Keratinocyte (primary cell): ENCODE data around the gene CASP7. TPM values are rescaled to one million over a fixed set of nuclear protein-coding genes. Genes with fewer than 3 reads are reported as not detected.

ENCODE experiments used
- DNase-seq: peaks from one replicate; pipeline ENCODE4 v3.0.0-alpha.2; 2011; ENCODE audit warnings: low read depth, missing footprints, low spot score
- FAIRE-seq: peaks from 2 replicates; lab custom pipeline; 2011; peaks lifted over from hg19 to GRCh38; lab: Jason Lieb, UNC
- H2AFZ ChIP-seq: 2 replicates; pipeline ENCODE4 v1.6.0; 2012; ENCODE audit warnings: low read length, control low read depth, inconsistent platforms; ENCODE audit not compliant: control insufficient read depth
- H3K27ac ChIP-seq: 2 replicates; pipeline ENCODE4 v1.5.1; 2011; ENCODE audit warnings: low read length; ENCODE audit not compliant: control insufficient read depth, insufficient read depth
- H3K27me3 ChIP-seq: 3 replicates; pipeline ENCODE4 v1.6.0; 2011; ENCODE audit warnings: low read length; ENCODE audit not compliant: control insufficient read depth, insufficient read depth; ENCODE audit errors: extremely low read depth
- H3K36me3 ChIP-seq, 2 experiments: 2 replicates in 1 of 2; 3 replicates in 1 of 2; pipeline ENCODE4 v1.5.1; 2011; ENCODE audit warnings: low read length in 2 of 2, mild to moderate bottlenecking in 1 of 2; ENCODE audit not compliant: control insufficient read depth in 2 of 2, insufficient read depth in 2 of 2; ENCODE audit errors: extremely low read depth in 1 of 2
- H3K4me1 ChIP-seq: 3 replicates; pipeline ENCODE4 v1.5.1; 2011; ENCODE audit warnings: low read length; ENCODE audit not compliant: control insufficient read depth, insufficient read depth; ENCODE audit errors: extremely low read depth
- H3K4me2 ChIP-seq: 3 replicates; pipeline ENCODE4 v1.6.0; 2011; ENCODE audit warnings: low read depth, low read length; ENCODE audit not compliant: control insufficient read depth, insufficient read depth; ENCODE audit errors: extremely low read depth
- H3K4me3 ChIP-seq, 3 experiments: fragments of 200-600 bp in 1 of 3; sonication (generic) in 1 of 3; 2 replicates in 2 of 3; 3 replicates in 1 of 3; pipeline ENCODE4 v1.5.1; 2011 to 2016; ENCODE audit warnings: low read length in 3 of 3, mild to moderate bottlenecking in 3 of 3, control low read depth in 2 of 3, inconsistent platforms in 1 of 3, low read depth in 1 of 3, mixed read lengths in 1 of 3, mixed run types in 1 of 3, moderate library complexity in 1 of 3; ENCODE audit not compliant: control insufficient read depth in 2 of 3, insufficient read depth in 2 of 3; ENCODE audit errors: extremely low read depth in 1 of 3
- H3K79me2 ChIP-seq: 2 replicates; pipeline ENCODE4 v1.6.0; 2012; ENCODE audit warnings: low read length; ENCODE audit not compliant: control insufficient read depth, insufficient read depth
- H3K9ac ChIP-seq: 3 replicates; pipeline ENCODE4 v1.6.0; 2011; ENCODE audit warnings: low read length; ENCODE audit not compliant: control insufficient read depth, insufficient read depth; ENCODE audit errors: extremely low read depth
- H3K9me1 ChIP-seq: 3 replicates; pipeline ENCODE4 v1.6.0; 2011; ENCODE audit warnings: low read length; ENCODE audit not compliant: control insufficient read depth, insufficient read depth; ENCODE audit errors: extremely low read depth
- H3K9me3 ChIP-seq: 2 replicates; pipeline ENCODE4 v1.5.1; 2012; ENCODE audit warnings: low read depth, low read length; ENCODE audit not compliant: control insufficient read depth
- H4K20me1 ChIP-seq: 3 replicates; pipeline ENCODE4 v1.6.0; 2011; ENCODE audit warnings: low read length; ENCODE audit not compliant: control insufficient read depth, insufficient read depth; ENCODE audit errors: extremely low read depth
- EZH2 ChIP-seq: IDR thresholded peaks from one replicate; pipeline ENCODE4 v1.6.1; 2012; ENCODE audit warnings: inconsistent platforms, mild to moderate bottlenecking, low read length, moderate library complexity
- dilution Hi-C: fragments of 300-500 bp; cut with MboI; formaldehyde crosslinking; loops from one replicate; pipeline ENCODE4 v1.7.0; 2020; ENCODE audit warnings: low sequenced_read_pairs; ENCODE audit not compliant: extremely low pct_ligation_motif_present
- polyA plus RNA-seq, 5 experiments: library from polyadenylated mRNA; depleted of rRNA in 3 of 5; stranded (reverse) in 3 of 5; stranded (forward) in 1 of 5; unstranded in 1 of 5; fragments of >200 nt; gene quantifications; 1 replicate in 1 of 5; 2 replicates in 3 of 5; 3 replicates in 1 of 5; pipeline versions ENCODE4 v1.2.1 to v1.2.3, GENCODE V29; 2011 to 2012; ENCODE audit warnings: missing spikeins in 2 of 5, low read depth in 1 of 5, low replicate concordance in 1 of 5
- TF ChIP-seq, protein P1 (sequence below), 3 experiments: IDR thresholded peaks in 1 of 3; conservative IDR thresholded peaks in 1 of 3; optimal IDR thresholded peaks in 1 of 3; 2 replicates in 2 of 3; 3 replicates in 1 of 3; pipeline versions ENCODE3 to v1.5.1; 2011; ENCODE audit warnings: low read length in 3 of 3, mild to moderate bottlenecking in 3 of 3, moderate library complexity in 2 of 3, control low read depth in 1 of 3, inconsistent platforms in 1 of 3; ENCODE audit not compliant: insufficient read depth in 2 of 3; ENCODE audit errors: extremely low read depth in 1 of 3

The CASP7 gene
- polyA plus RNA-seq, 1 donor (not counting 4 experiments of a cell fraction or from before 2014, with no cell fraction given) = 23.2 TPM

DNA sequence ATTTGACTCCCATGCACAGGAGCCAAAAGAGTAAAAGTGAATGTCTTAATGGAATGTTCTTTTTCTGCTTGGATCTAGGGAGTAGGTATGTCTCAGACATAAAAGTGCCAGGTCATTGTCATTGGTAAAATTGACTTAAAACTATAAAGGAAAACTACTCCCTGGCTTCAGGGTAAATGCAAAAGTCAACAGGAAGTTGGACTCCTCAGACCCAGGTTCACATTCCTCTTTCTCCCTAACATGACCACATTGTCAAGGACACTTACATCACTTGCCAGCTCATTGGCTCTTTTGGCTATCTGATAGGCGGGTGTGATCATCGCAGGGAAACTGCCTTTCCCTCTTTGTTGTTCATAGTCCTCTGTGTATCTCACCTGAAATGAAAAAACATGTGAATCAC lies 29.5 kb upstream of the CASP7 start:
- no peak overlapping the region for H3K9ac ChIP-seq
- H4K20me1 ChIP-seq = no peaks in the 10 kb centered on the region
- no peaks in the 10 kb centered on the region for H3K79me2 ChIP-seq
- no peak overlapping the region for H3K4me2 ChIP-seq
- H3K27me3 ChIP-seq = no peaks in the 10 kb centered on the region
- DNase-seq (no peak), FAIRE-seq (no peak)
- H3K27ac ChIP-seq = no peak overlapping the region
- H2AFZ ChIP-seq = no peak overlapping the region
- no peaks in the 10 kb centered on the region for H3K4me1 ChIP-seq
- no peak overlapping the region for H3K4me3 ChIP-seq
- TF ChIP-seq, protein P1, sequence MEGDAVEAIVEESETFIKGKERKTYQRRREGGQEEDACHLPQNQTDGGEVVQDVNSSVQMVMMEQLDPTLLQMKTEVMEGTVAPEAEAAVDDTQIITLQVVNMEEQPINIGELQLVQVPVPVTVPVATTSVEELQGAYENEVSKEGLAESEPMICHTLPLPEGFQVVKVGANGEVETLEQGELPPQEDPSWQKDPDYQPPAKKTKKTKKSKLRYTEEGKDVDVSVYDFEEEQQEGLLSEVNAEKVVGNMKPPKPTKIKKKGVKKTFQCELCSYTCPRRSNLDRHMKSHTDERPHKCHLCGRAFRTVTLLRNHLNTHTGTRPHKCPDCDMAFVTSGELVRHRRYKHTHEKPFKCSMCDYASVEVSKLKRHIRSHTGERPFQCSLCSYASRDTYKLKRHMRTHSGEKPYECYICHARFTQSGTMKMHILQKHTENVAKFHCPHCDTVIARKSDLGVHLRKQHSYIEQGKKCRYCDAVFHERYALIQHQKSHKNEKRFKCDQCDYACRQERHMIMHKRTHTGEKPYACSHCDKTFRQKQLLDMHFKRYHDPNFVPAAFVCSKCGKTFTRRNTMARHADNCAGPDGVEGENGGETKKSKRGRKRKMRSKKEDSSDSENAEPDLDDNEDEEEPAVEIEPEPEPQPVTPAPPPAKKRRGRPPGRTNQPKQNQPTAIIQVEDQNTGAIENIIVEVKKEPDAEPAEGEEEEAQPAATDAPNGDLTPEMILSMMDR (optimal IDR thresholded peaks at IDR 0.05 in 1 of 3, IDR thresholded peaks at IDR 0.05 in 1 of 3, conservative IDR thresholded peaks at IDR 0.05 in 1 of 3; ENCODE audit: extremely low read depth in 1 of 3, insufficient read depth in 2 of 3, low read length in 3 of 3) = no peak
- TF ChIP-seq EZH2 = no peak
- H3K9me3 ChIP-seq = no peaks in the 10 kb centered on the region
- H3K9me1 ChIP-seq = no peaks in the 10 kb centered on the region
- no peaks in the 10 kb centered on the region for H3K36me3 ChIP-seq
- dilution Hi-C loops = no loop called here

DNA sequence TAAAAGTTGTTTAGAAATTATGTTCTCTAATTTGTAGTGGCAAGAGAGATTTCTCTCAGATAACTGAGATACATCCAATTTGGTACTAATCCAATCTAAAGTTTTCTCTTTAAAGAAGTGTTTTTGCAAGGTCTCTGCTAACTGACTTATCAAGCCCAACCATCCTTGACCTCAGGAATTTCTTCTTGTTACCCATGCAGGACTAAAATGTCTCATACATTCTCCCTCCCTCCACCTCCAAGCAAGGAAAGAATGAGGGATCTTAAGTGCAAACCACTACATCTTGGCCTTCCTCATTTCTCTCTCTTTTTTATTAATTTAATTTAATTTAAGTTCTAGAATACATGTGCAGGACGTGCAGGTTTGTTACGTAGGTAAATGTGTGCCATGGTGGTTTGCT lies 28.7 kb upstream of the CASP7 start:
- TF ChIP-seq, protein P1 (optimal IDR thresholded peaks at IDR 0.05 in 1 of 3, IDR thresholded peaks at IDR 0.05 in 1 of 3, conservative IDR thresholded peaks at IDR 0.05 in 1 of 3; ENCODE audit: extremely low read depth in 1 of 3, insufficient read depth in 2 of 3, low read length in 3 of 3) = no peak
- TF ChIP-seq EZH2 = no peak
- no peaks in the 10 kb centered on the region for H3K79me2 ChIP-seq
- no peaks in the 10 kb centered on the region for H3K36me3 ChIP-seq
- H3K4me3 ChIP-seq = no peak overlapping the region
- H3K9me3 ChIP-seq = no peaks in the 10 kb centered on the region
- H2AFZ ChIP-seq = no peak overlapping the region
- FAIRE-seq (no peak), DNase-seq (no peak)
- no peaks in the 10 kb centered on the region for H3K27me3 ChIP-seq
- H3K27ac ChIP-seq = no peak overlapping the region
- H3K4me1 ChIP-seq = no peaks in the 10 kb centered on the region
- H4K20me1 ChIP-seq = no peaks in the 10 kb centered on the region
- dilution Hi-C loops = no loop called here
- H3K9me1 ChIP-seq = no peaks in the 10 kb centered on the region
- H3K9ac ChIP-seq = no peak overlapping the region
- H3K4me2 ChIP-seq = no peak overlapping the region
